ENCODE measurements around the gene RTL10.
"Not testable (repeated sequence)": the region's sequence is repeated elsewhere in the genome, so short reads cannot be mapped to it uniquely, and the experiment has no call there.

RTL10 gene

DNA sequence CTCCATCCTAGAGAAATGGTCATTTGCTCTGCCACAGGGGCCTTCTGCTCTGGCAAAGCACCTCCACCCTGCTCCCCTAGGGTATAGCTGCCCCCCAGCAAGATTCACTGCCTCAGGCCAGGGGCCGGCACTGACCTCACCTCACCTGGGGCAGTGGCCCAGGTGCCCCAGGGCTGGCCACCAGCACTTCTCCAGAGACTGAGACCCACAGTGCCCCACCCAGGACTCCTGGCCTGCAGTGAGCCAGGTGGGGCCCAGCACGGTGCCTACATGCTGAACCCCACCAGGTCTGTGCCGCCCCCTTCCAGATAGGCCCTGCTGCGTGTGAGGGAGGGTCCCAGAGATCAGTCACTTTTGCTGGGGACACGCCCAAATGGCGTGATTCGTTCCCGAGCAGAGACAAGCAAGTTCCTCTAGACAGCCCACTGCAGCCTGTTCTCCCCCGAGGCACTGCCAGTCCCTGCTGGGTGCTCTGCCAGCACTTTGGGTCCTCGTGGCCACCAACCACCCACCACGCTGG, 10.8 kb downstream of the RTL10 start:
- no peak for DNase-seq (ENCODE audit: low read depth, low spot score)

DNA sequence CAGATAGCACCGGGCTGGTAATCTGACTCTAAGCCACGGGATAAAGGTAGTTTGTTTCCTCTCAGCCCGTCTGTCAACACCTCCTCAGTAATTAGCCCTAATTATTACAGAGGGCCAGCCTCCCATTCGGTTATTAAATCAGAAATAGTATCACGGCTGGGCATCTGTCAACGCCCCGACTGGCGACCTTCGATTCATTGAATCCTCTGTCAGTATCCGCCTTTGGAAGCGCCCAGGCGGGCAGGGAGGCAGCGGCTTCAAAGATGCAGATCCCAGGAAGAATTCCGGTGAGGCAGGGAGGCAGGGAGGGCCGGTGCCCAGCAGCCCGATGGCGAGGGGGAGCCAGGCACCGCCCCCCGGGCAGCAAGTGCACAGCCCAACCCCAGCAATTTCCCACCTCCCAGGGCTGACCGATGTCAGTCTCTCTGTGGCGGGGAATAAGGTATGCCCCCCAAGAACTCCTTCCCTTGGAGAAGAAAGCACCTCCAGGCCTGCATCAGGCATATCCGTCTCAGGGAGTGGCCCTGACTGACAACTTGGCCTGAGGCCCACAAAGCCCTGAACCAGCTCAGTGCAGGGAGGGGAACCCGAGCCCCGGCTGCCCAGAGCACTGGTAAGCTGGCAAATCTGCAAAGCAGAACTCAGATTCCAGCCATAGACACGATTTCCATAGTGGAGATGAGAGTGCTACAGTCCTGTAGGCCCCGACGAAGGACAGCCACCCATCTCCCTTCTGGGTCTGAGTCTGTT, 11.4 kb downstream of the RTL10 start:
- DNase-seq (ENCODE audit: low read depth, low spot score) = no peak

DNA sequence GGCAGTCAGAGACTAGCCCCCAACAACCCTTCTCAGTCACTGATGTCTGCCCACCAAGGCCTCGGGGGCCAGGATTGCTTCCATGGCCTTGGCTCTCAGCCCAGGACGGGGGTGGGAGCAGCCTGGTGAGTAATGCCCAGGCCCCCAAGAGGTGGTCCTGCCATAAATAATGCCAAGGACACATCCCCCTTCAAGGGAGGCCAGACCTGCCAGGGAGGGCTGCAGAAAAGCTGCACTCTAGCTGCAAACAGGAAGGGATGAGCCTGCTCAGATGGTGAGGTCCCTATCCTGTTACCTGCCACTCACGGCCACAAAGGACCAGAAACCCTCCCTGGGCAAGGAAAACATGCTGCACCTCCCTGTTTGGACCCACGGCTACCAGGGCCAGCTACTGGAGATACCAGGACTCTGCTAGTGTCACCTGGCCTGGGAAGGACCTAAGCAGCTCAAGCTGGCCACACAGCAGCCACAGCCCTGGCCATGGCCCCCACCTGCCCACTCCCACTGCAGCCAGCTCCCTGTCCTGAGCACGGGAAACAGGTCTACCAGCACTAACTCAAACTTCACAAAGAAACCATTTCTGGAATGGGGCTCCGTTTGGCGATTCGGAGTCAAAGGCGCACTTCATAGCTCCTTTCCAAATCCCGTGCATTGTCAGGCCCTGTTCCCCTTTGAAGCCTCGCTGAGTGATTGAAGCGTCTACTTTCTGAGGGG, 12.1 kb downstream of the RTL10 start:
- DNase-seq (ENCODE audit: low read depth, low spot score) = no peak

DNA sequence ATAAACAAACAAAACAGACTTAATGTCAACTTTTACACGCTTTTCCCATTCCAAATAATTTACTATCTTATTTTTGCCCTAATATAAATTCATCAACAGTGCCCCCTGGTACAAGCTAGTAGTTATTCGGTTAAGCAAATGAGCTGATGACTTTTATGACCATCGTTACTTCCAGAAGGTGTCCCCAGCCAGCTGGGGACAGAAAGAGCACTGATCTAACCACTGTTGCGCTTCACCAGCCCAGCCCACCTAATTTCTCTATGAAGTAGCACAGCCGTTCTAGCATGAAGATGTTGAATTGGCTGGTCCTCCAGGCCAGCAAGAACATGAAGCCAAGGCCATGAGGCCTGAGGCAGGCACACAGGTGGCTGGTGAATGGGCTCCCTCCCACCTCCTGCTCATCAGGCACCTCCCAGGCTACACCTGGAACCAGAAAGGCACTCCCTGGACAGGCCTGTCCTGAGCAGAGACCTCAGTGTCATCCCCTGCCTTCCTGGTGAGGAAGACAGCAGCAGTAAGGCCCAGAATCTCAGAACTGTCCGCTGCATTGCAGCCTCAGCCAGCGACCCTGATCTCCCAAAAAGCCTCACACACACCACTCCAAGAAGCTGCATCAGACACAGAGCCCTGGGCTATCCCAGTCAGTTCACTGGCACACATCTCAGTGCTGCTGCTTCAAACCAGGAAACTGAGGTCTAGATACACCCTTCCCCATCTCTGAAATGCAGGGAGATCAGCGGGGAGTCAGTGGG, 12.9 kb downstream of the RTL10 start:
- no peak for DNase-seq (ENCODE audit: low read depth, low spot score)

DNA sequence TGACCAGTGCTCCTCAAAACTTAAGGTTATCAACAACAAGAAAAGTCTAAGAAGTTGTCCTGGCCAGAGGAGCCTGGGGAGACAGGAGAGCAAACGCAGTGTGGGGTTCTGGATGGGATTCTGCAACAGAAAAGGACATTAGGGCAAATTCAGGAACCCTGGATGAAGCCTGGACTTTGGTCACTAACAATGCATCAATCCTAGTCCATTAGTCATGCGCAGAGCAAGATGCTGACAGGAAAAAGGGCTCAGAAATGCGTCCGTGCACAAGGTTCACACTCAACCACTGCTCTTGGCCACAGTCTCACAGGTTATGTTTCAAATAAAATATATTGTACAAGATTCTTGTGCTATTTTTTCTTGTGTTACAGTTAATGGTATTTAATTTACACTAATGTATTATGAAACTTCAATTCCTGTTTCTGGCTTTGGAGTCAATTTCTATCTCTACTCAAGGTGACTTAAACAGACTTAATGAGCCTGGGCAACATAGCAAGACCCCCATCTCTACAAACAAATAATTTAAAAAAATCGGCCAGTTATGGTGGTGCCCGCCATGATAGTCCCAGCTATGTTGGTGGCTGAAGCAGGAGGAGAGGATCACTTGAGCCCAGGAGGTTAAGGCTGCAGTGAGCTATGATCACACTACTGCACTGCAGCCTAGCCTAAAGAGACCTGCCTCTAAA, 13.6 kb downstream of the RTL10 start:
- DNase-seq (ENCODE audit: low read depth, low spot score) = no peak

DNA sequence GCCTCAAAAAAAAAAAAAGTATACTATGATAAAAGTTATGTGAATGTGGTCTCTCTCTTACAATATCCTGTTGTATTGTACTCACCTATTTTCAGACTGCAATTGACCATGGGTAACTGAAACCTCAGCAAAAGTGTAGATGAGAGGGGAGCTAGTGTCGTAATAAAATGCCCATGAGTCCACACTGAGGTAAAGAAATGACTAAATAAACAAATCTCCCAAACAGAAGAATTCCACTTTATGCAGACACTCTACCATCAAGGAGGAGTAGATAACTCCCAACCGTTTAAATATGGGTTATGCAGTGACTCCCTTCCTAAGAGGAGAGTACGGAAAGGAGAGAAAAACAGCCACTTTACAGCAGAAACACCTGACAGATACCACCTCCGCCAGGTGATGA, 14.6 kb downstream of the RTL10 start:
- no peak for DNase-seq (ENCODE audit: low read depth, low spot score)

DNA sequence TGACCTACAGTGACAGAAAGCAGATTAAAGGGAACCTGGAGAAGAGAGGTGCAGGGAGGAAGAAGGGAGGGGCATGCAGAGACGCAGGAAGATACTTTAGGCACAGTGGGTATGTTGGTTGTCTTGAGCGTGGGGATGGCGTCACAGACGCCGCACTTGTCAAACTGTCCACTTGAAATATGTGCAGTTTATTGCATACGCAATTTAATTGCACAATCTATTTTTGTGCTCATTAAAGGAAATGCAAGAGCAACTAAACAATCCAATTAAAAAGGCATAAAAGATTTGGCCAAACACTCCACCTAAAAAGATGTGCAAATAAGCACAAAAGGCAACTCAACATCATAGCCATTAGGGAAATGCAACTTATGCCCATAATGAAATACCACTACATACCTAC, 16.8 kb downstream of the RTL10 start:
- DNase-seq (ENCODE audit: low read depth, low spot score) = no peak

DNA sequence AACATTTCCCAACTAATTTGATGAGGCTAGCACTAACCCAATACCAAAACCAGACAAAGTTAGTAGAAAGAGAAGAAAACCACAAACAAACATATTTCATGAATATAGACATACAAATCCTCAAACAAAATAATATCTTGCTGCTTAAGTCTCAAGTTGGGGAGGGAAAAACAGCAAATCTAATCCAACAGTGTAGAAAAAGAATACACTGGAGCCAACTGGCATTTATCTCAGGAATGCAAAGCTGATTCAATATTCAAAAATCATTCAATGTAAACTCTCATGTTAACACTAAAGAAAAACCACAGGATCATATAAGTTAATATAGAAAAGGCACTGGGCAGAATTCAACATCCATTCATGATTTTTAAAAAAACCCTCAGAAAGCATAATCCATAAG, 18.2 kb downstream of the RTL10 start:
- DNase-seq (ENCODE audit: low read depth, low spot score) = no peak

DNA sequence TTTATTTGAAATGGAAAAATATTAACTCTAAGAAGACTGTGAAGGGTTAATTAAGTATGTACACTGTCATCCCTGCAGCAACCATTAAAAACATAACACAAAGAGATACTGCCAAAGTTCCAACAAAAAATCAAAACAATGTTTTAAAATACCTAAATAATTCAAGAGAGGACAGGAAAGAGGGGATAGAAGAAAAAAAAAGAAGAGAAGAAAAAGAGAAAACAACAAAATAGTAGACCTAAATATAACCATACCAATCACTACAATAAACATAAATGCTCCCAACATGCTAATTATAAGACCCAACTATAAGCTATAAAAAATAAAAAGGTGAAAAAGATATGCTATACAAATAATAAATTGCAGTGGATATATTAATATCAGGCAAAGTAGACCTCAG, 20.1 kb downstream of the RTL10 start:
- no peak for DNase-seq (ENCODE audit: low read depth, low spot score)

DNA sequence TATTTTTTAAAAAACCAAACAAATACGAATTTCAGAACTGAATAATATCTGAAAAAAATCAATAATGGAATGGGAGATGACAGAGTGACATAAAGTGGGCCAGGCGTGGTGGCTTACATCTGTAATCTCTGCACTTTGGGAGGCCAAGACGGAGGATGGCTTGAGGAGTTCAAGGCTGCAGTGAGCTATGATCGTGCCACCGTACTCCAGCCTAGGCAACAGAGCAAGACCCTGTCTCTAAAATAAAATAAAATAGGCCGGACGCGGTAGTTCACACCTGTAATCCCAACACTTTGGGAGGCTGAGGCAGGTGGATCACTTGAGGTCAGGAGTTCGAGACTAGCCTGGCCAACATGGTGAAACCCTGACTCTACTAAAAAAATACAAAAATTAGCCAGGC, 21.3 kb downstream of the RTL10 start:
- DNase-seq (ENCODE audit: low read depth, low spot score) = not testable (repeated sequence)

DNA sequence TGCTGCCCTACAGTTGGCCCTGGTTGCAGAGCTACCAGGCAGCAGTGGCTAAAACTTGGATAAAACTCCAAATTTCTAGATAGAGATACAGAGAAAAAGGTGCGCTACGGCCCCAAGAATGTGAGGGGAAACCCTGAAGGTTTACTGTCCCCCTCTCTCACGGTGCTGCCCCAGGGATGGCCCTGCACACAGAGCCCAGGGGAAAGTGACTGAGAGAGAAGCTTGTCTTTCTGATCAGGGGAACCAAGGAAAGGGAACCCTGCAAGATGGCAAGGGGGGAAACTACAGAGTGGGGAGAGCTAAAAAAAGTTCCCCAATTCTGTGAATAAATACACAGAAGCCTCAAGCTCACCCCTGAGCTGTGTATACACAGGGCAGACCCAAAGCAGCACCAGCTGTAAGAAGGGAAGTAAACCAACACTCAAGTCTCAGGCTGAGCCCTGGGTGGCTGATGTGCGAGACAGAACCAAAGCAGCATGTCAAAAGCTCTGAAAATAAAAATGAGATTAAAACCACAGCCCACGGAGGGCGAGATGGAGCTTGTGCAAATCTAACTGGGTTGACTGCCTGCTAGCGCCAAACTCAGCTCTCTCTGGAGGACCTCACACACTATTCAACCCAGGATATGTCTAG, 22.1 kb downstream of the RTL10 start:
- DNase-seq (ENCODE audit: low read depth, low spot score) = no peak

DNA sequence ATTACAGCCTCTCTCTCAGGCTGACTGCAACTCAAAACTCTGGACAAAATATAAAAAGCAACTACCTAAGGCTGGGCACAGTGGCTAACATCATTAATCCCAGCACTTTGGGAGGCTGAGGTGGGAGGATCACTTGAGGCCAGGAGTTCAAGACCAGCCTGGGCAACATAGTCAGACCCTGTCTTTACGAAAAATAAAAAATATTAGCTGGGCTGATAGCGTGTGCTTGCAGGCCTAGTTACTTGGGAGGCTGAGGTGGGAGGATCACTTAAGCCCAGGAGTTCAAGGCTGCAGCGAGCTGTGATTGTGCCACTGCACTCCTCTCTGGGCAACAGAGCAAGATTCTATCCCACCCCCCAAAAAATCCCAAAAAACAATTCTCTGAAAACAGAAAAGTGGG, 22.7 kb downstream of the RTL10 start:
- DNase-seq (ENCODE audit: low read depth, low spot score) = not testable (repeated sequence)

DNA sequence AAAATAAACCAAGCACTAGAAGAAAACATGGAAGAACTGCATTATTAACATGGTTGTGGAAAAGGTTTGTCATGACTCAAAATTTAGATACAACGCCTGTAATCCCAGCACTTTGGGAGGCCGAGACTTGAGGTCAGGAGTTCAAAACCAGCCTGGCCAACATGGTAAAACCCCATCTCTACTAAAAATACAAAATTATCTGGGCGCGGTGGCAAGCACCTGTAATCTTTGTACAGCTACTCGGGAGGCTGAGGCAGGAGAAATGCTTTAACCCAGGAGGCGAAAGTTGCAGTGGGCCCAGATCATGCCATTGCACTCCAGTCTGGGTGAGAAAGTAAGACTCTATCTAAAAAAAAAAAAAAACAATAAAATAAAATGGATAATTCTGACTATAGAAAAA, 23.7 kb downstream of the RTL10 start:
- no peak for DNase-seq (ENCODE audit: low read depth, low spot score)

DNA sequence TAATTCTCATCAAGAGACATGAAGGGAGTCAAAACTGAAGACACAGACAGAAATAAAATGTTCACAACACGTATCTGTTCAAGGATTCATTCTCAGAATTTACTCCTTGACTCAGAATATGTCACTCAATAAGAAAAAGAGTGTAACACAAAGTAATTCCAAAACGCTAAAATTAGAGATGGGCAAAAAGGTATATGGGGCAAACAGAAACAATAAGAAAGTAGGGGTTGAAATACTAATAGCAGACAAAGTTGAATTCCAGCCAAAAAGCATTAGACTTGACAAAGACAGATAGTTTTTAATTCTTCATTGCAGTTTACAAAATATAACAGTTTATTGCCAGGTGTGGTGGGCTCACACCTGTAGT, 26.7 kb downstream of the RTL10 start:
- DNase-seq (ENCODE audit: low read depth, low spot score) = no peak

DNA sequence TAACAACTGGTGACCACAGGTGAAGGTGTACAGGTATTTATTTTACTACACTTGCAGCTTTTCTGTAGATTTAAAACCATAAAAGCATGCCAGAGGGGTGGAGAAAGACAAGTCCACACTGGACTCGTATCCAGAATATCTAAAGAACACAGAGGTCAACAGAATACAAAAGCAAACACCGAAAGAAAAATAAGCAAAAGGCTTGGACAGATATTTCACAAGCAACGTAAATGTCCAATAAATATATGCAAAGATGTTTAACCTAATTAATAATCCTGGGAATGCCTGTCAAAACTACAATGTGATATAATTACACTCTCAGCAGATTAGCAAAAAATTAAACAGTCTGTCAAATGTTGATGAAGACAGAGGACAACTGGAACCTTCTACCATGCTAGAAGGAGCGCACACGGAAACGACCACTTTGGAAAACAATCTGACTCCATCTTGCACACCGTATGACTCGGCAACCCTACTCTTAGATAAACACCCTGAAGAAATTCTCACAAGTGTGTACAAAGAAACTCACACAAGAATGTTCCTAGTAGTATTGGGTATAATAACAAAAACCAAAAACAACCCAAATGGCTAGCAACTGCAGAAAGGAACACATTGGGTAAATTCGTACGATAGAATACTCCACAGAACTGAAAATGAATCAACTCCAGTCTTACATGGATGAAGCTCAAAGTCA, 27.2 kb downstream of the RTL10 start:
- DNase-seq (ENCODE audit: low read depth, low spot score) = no peak

DNA sequence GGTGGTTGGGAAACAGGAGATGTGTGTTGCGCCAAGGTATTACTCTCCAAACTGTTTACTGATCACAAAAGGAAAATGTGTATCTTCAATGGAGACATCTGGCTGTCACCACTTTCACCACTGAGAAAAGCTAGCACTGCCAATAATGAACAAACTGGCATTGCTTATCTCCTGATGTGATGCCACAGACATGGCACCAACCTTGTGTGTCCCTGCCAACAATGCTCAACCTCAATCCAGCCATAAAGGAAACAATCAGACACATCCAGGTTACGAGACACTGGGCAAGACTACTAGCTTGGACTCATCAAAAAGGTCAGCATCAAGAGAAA, 28.1 kb downstream of the RTL10 start:
- no peak for DNase-seq (ENCODE audit: low read depth, low spot score)

DNA sequence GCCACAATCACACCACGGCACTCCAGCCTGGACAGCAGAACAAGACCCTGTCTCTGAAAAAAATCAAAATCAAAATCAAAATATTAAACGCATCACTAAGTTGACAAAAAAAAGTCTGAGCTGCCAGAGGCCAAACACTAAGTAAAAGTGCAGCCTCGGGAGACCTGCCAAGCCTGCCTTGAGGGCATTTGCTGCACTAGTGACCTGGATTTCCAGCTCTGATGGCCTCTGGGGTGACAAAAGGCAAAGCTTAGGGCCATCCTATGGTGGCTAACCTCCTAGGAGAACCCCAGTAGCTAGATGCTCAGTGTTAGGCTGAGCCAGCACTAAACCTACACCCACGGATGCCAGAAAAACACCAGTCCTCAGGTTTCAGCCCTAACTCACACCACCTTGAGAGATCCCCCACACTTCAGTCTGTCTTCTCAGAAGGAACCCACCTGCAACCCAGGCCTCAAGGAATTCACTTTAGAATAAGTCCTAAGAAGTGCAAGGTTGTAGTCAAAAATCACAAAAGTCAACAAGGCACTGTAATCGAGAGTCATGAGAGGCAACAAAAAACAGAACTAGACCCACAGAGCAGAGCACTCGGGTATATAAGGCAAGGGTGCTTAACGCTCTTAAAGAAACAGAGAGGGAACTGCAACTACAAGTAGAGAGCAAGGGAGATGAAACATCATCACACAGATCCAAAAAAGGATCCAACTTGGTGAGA, 28.6 kb downstream of the RTL10 start:
- no peak for DNase-seq (ENCODE audit: low read depth, low spot score)

DNA sequence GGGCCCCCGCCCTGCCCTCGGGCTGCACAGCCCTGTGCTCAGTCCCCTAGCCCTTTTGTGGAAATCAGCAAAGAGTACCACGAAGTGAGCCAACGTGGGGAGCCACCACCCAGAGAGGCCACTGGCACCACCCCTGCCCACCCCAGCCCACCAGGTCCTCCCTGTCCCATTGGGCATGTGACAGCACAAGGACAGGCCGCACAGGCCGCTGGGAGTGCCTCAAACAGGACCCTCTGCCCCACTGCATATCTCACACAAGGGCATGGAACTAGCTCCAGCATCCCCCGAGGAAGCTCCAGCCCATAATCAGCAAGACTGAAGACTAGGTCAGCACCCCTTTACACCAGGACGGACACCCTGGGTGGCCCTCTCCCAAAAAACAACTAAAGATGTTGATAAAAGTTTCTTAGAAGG, 29.7 kb downstream of the RTL10 start:
- no peak for DNase-seq (ENCODE audit: low read depth, low spot score)

DNA sequence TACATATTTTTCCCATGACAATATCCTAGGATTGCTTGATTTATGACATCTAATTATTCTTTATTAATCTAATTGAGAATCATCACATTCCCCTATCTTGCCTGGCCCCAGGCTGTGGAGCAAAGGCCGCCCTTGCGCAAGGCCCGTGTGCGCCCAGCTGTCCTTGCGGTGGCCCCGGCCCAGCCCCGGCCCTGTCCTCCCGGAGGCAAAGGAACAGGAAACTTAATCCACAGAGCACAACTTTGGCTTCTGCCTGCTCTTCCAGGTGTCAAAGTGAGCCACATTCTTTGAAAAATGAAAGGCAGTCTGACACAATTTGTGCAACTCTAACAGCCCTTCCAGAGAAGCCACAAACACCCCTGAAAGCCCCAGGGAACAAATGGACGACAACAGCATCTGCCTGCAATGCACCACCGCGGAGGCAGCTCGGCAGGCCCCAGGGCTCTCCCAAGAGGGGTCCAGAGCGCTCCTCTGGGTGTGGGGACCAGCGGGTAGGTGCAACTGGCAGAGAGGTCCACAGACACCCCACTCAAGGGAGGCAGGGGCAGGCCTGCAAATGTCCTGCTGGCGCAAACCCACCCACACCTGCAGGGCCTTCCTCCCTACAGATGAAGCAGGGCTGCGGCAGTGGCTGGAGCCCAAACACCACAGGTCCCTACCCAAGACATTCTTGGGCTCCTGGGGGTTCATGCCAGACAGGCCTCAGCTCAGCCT, 30.3 kb downstream of the RTL10 start:
- DNase-seq (ENCODE audit: low read depth, low spot score) = no peak

DNA sequence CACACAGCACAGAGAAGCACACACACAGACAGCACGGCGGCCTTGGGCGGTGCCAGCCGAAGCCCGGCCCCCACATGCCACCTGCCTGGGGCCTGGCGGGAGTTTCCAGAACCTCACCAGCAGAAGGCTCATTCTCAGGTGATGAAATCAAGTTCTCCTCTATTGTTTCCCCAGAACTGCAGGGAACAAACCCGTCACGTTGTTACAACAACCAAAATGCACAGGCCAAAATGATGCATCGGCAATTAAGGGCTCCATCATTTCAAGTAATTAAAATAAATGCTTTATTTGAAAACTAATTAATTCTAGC, 30.8 kb downstream of the RTL10 start:
- no peak for DNase-seq (ENCODE audit: low read depth, low spot score)

Measured in brain pericyte (primary cell).